ENCODE data around the gene ANKRD23. TPM values are rescaled to one million over a fixed set of nuclear protein-coding genes. Genes with fewer than 3 reads are reported as not detected.

Gene ANKRD23
- total RNA-seq, 1 donor from 2014 or later = 0.46 TPM

DNA sequence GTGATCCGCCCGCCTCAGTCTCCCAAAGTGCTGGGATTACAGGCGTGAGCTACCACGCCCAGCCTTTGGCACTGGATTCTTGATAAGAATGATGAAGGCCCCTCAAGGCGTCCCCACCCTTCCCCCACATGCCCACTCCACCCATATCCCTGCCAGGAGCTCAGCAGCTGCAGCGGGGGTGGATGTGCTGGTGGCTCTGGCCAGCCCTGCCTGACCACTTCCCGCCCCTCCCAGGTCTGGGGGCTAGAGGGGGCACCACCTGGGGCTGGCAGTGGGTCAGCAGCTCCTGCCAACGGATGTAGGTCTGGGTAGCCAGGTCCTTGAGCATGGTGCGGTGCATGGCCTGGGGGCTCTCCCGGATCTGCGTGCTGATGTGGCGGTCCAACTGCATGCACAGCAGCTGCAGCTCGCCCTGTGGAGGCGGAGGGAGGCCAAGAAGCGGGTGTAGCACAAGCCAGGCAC lies 33.8 kb upstream of the ANKRD23 start:
- DNase-seq (ENCODE audit: low read depth, low spot score) = no peak

DNA sequence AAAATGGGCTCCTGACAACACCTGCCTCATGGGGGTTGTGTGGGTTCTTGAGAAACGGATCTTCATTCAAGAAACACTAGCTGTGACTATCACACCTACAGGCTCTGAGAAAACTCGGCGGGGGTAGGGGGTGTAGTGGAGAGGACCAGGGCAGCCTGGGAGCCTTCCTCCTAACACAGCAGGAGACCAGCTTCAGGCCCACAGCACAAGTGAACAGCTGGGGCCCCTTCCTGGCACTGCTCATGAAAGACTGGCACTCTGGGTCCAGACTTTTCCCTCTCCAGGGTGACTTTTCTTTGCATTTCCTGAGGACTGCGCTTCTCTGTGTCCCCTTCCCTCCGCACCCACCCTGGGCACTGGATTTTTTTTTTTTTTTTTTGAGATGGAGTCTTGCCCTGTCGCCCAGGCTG lies 33.2 kb upstream of the ANKRD23 start:
- DNase-seq (ENCODE audit: low read depth, low spot score) = no peak

DNA sequence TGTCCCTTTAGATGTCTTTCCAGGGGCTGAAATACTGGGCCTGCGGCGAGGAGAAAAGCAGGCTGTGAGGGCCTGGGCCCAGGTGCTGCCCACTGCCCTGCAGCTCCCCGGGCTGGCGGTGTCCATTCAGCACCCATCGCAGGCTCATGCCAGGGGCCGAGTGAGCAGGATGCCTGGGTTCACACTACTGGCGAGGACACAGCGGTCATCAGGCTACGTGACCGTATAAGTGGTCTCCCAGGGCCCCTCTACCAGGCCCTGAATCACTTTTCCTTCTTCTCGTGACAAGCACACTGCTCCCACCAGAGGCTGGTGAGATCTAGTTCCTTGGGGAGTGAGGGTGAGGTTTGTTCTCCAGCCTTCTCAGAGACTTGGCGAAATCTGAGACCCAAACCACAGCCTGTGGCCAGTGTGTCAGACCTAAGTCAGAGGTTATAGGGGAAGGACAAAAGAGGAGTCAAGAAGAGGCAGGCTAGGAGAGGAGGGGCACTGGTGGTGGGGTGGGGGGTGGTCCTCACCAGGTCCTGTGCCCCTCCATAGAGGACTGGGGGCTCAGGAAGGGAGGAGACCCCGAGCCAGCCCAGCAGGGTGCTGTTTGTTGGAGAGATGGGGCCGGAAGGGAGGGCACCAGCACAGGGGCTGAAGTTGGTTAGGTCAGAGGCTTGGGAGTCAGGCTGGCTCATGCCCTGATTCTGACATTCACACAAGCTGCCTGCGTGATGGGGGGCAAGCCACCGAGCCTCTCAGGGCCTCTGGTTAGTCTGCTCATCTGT lies 32.6 kb upstream of the ANKRD23 start:
- DNase-seq (ENCODE audit: low read depth, low spot score) = no peak

GRCh38 chr2:96875498-96876268 lies 31.9 kb upstream of the ANKRD23 start:
- DNase-seq (ENCODE audit: low read depth, low spot score) = no peak

GRCh38 chr2:96874198-96874831 lies 30.5 kb upstream of the ANKRD23 start:
- DNase-seq (ENCODE audit: low read depth, low spot score) = no peak

DNA sequence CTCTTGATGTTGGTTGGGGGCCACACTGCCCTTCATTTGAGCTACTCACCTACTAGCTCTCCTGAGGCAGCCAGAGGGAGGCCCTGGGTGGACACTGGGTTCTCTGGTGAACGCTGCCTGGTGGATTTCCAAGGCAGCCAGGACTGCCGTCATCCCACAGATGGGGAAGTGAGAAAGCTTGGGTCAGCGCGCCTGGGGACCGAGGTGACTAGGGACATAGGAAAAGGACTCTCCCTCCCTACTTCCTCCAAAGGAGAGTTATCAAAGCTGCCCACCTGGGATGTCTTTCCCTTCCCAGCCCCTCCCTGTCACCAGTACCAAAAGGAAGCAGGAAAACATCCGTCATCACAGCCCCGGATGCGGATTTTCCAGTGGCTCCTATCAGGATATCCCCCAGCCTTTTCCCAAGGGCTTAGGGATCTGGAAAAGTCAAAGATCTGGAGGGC lies 29.9 kb upstream of the ANKRD23 start:
- DNase-seq (ENCODE audit: low read depth, low spot score) = no peak

DNA sequence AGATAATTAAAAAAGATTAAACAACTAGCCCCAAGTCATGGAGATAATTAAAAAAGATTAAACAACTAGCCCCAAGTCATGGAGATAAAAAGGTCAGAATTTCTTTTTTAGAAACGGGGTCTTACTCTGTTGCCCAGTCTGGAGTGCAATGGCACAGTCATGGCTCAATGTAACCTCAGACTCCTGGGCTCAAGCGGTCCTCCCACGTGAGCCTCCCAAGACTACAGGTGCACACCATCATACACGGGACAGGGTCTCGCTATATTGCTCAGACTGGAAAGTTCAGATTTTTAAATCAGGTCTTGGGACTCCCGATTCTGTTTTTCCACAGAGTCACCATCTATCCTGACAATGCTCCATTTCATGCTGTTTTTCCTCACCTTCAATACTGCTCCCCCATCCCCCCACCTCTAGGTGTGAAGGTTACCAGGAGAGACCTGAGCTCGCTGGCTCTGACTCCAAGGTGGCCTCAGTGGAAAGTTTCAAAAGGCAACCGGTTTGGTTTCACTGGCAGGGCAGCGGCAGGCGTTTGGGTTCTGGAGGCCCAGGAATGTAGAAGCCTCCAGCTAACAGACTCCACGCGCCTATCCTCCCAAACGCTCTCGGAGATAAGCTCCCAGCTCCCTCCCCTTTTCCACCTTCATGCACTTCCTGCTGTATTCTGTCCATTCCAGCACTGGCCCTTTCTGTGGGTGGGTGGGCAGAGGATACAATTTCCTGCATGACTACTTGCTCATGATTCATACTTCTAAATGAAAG lies 28.9 kb upstream of the ANKRD23 start:
- DNase-seq (ENCODE audit: low read depth, low spot score) = no peak

- DNase-seq (ENCODE audit: low read depth, low spot score) = no peak
Observed at GRCh38 chr2:96870626-96871255, 26.9 kb upstream of the ANKRD23 start.

DNA sequence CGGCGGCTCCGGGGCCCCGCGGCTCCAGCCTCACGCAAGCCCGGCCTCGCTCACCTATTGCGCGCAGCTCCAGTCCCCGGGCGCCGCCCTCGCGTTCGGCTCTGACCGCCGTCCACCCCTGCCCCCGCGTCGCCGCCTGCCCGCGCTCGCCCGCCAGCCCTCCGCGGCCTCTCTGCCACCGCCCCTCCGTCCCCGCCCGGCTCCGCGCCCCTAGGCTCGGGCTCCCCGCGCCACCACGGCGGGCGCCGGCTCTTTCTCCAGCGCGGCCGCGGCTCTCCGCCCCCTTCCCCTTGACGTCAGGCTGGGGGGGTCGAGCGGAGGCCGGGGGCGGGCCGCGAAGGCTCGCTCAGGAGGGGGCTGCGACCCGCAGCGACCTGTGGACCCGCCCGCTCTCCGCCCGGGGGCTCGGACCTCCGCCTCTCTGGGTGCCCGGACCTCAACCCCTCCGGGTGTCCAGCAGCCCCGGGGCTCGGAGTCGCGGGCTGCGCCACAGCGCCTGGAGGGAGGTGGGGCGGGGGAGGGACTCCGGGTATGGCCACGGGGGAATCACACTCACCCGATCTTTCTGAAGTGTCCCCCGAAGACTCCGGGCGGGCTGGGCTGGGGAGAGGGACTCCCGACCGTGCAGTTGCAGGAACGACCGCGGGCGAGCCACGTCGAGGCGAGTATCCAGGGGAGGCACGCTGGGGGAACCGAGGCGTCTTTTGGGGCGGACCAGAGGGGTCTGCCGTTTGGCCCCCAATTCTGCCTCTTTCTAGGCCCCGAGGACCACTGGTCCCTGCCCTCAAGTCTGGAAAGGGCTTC lies 26.2 kb upstream of the ANKRD23 start, which contains the start of gene SEMA4C:
SEMA4C (minus strand) TSS at position 259 of the 804 bp plus-strand sequence. CDS start 2,194 bp downstream, outside the sequence.
- DNase-seq (ENCODE audit: low read depth, low spot score) = no peak

- no peak for DNase-seq (ENCODE audit: low read depth, low spot score)
Observed at GRCh38 chr2:96869281-96869821, 25.5 kb upstream of the ANKRD23 start.

DNA sequence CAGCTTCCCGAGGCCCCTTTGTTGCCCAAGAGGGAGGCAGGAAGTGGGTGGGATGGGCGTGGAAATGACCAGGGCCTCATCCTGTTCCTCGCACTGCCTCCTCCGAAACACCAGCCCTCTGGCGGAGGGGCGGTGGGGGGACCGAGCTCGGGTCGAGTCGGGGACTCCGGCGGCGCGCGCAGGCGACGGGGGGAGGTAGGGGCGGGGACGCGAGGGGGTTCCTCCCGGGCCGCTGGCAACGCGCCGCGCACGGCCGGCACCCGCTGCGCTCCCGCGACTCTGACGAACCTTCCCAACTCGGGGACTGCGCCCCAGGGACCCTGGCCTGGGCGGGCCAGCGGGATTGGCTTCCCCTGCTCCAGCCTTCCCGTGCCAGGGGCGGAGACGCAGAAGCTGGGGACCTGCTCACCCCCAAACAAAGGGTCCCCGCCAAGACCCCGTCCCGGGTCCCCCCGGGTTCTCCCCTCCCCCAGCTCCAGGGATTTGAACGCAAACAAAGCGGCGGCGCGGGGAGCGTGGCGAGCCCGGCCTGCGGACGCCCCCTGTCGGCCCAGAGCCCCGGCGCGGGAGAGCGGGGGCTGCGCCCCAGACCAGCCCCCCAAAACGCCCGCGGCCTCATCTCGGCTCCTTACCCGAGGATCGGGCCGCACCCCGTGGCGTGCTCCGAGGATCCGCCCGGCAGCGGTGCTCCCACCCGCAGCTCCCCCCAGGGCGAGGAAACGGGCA lies 24.9 kb upstream of the ANKRD23 start:
- DNase-seq (ENCODE audit: low read depth, low spot score) = no peak

DNA sequence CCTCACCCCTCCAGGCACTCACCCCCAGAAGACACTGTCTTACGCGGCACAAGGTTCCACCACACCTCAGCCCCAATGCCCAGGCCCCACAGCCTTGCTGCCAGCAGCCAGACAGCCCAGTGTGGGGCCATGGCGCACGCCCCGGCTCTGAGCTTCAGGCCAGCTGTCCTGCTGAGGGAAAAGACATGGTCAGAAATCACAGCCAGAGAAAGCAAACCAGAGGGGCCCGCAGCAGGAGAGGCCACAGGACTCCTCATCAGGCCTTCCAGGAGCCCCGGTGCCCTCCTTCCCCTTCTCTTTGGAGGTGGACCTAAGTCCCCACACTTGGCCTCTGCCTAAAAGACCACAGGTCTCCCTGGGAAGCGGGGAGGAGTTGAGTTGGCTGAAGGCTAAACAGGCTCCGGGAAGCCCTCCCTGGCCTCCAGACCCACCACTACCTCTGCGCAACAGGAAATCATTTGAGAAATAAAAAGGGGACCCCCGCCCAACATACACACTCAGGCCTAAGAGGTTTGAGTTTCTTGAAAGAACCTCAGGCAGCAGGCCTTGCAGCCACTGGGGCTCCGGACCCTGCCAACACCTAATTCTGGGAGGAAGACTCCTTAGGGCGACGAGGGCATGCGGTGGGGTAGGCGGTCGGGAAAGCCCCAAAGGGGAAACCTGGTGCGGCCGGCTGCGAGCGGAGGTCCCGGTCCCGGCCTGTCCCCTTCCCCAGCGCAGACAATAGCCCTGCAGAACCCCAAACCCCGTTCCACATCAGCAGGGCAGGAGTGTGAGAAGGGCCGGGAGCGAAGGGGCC lies 24.1 kb upstream of the ANKRD23 start:
- no peak for DNase-seq (ENCODE audit: low read depth, low spot score)

DNA sequence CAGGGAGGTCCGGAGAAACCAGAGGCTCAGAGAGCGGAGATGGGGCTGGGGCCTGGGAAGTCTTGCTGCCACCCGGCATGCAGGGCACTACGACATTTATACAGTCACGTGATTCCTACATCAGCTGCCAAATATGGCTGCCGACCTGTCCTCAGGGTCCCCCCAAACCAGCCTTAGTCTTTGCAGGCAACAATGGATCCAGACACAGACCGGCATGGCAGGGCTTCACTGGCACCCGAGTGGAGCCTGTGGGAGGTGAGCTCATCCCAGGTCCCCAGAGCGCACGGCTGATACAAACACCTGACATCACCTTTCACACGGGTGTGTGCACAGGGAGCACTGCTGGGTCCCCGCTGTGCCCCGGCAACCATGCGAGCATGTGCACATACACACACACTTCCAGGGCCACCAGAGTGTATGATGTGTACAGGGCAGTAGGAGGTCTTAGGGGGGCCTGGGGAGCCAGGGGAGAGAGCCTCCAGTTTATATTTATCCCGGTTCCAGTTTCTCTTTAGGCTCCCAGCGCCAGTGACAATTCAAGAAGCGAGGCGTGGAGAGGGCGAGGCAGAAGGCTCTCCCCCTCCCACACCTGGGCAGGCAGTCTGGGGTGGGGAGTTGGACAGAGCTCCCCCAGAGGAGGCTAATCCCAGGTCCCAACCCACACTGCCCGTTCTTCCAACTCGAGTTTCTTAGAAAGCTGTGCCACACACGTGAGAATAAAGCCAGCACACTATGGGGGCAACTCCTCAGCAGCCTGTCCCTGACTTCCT lies 23.4 kb upstream of the ANKRD23 start:
- DNase-seq (ENCODE audit: low read depth, low spot score) = no peak

DNA sequence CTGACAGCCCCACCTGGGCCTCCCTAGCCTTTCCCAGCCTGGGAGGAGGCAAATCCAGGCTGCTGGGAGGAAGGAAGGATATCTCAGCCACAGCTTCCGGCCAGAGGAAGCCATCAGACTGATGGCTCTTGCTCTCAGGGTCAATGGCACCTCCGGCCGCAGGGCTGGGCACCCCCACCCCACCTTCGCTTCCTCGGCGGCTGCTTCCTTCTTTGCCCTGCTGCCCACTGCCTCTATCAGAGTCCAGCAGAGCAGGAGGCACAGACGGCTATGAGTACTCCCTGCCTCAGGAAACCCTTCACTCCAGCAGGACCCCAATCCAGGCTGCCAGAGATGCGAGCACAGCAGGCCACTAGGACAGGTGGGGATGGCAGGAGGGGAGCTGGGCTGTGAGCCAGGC lies 22.8 kb upstream of the ANKRD23 start:
- no peak for DNase-seq (ENCODE audit: low read depth, low spot score)

DNA sequence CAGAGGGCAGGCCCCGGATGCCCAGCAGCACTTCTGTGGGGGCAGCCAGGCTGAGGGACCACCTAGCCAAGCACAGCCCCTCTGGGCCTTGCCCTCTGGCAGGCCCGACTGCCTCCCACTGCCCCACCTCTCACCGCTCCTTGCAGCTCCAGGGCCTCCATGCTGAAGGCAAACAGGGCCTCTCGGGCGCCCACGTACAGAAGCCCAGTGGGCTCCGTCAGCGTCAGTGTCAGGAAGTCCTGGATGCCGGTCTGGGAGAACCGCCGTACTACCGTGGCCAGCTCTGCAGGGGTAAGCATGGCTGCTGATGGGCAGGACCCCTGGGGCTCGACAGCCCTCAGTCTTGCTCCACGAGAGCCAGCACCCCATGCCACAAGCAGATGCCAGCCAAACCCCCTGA lies 22.3 kb upstream of the ANKRD23 start:
- no peak for DNase-seq (ENCODE audit: low read depth, low spot score)

DNA sequence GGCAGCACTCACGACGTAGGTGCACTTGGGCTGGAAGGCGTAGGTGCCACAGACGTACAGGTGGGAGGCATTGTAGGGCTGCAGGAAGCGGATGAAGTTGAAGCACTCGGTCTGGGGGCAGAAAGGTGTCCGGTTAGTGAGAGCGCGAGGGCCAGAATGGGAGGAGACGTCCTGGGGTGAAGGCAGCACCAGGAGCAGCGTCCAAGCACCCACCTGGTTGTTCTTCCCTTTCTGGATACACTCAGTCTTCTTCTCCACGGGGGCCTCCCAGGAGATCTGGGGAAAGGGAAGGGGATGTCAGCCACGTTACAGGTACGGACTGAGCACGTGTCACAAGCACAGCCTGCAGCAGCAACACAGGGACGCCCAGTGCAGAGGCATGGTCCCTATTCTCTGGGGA lies 21.8 kb upstream of the ANKRD23 start:
- no peak for DNase-seq (ENCODE audit: low read depth, low spot score)

DNA sequence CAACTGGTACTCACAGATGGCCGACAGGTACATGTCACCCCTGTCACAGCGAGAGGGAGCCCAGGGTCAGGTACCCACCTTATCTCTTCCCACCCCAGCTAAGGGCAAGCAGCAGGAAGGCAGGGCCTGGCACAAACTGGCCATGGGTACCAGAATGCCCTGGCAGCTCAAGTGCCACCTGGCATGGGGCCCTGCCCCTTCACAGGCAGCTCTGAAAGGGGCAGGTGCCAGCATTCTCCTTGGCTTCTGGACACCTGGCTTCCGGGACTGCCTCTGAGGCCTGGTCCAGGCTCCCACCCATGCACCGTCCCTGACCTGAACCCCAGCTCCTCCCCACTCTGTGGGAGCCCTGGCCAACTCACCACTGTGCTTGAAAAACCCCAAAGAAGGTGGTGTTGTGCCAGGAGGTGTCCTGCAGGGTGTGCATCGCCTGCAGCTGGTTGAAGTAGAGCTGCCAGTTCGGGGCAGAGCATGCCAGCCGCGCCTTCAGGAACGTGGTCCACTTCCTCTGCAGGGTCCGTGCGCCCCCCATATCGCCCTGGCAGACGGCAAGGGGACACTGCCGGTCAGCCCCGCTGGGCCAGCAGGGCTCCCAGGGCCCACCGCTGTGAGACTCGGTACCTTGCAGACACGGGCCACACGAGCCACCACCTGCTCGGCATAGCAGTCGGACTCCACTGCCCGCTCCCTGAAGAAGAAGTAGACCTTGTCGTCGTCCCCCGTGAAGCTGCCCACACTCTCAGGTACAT lies 20.7 kb upstream of the ANKRD23 start:
- DNase-seq (ENCODE audit: low read depth, low spot score) = no peak
